Erythroblast (primary cell): ENCODE measurements around the gene RASAL1.

ENCODE experiments used
- DNase-seq, 2 experiments: peaks; one replicate each; lab custom pipeline; 2025; lab: John Stamatoyannopoulos, UW
- GATA1 ChIP-seq: IDR thresholded peaks from 2 replicates; pipeline ENCODE4 v1.6.1; 2011; ENCODE audit warnings: low read depth, mild to moderate bottlenecking, control low read depth, low read length, moderate library complexity
- POLR2A ChIP-seq: IDR thresholded peaks from 2 replicates; pipeline ENCODE4 v1.6.1; 2011; ENCODE audit warnings: mild to moderate bottlenecking, low read length

RASAL1 gene

DNA sequence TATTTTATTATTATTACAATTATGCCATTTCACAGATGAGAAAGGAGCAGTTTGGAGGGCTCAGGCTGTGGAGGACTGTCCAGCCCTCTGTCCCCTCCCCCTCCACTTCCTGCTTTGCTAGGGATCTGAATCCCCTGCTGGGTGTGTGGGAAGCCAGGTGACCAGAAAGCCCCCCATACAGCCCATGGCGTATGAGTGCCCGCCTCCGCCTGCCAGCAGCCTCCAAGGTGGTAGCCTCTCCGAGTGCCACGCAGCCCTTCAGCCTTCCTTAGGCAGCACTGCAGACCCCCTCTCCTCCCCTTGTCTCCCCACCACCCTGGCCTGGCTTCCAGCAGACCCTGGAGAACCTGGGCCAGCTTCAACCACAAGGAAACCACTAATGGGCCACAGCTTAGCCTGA lies 66.4 kb downstream of the RASAL1 start:
- no peak for DNase-seq
- TF ChIP-seq GATA1 (no peak), POLR2A (no peak)

DNA sequence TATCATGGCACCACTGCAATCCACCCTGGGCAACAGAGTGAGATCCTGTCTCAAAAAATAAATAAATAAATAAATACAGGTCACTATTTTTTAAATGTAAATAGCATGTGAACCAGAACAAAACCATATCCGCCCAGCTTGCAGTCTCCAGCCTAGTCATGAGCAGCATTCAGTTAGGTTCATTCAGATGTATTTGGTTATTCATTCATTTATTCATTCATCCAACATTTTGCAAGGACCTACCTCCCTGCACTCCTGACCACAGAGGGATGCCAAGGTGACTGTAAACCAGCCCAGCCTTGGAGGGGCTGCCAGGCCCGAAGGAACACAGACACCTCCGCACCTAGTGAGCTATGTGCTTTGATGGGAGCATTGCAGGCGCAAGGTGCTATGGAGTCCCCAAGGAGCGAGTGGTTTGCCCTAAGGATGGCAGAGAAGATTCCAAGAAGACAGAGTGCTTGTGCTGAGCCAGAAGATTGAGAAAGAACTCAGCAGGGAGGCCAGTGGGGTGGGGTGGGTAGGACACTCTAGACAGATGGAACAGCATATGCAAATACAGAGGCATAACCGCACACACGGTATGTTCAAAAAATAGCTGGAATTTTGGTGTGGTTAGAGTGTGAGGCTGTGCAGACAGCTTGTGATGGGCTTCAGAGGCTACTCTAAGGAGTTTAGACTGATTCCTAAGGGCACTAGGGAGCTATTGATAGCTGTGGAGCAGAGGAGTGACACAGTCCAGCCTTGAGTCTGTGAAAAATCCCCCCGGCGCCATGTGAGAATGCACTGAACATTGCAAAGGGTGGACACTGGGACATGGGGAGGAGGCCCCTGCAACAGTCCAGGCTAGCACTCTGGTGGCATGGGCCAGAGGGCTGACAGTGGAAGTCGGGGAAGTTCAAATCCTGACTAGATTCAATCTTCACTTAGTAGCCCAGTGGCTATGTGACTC lies 67.3 kb downstream of the RASAL1 start:
- DNase-seq: no peak
- TF ChIP-seq POLR2A: no peak
- TF ChIP-seq GATA1: no peak

DNA sequence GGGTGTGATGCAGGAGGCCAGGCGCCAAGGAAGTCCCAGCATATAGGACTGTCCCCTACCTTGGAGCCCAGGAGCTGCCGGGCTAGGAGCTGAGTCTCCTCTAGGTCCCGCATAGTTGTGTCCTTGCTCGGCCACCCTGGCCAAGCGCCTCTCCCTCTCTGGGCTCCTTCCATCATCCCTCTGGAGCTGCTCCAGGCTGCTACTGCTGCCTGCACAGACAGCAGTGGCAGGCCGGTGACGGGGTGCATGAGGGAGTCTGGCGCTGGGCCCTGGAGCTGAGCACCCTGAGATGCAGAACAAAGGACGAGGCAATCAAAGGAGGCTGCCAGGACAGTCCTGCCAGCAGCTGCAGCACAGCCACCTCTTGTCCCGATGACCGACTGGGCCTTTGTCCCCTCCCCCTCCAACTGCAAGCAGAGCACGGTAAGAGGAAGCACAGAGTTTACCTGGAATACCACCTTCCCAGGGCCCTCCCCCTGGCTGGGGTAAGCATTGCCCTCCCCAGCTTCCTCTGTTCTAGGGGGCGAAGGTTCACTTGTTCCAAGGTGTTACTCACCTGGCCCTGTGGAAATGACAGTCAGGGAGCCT lies 68.7 kb downstream of the RASAL1 start:
- TF ChIP-seq POLR2A (no peak), GATA1 (no peak)

DNA sequence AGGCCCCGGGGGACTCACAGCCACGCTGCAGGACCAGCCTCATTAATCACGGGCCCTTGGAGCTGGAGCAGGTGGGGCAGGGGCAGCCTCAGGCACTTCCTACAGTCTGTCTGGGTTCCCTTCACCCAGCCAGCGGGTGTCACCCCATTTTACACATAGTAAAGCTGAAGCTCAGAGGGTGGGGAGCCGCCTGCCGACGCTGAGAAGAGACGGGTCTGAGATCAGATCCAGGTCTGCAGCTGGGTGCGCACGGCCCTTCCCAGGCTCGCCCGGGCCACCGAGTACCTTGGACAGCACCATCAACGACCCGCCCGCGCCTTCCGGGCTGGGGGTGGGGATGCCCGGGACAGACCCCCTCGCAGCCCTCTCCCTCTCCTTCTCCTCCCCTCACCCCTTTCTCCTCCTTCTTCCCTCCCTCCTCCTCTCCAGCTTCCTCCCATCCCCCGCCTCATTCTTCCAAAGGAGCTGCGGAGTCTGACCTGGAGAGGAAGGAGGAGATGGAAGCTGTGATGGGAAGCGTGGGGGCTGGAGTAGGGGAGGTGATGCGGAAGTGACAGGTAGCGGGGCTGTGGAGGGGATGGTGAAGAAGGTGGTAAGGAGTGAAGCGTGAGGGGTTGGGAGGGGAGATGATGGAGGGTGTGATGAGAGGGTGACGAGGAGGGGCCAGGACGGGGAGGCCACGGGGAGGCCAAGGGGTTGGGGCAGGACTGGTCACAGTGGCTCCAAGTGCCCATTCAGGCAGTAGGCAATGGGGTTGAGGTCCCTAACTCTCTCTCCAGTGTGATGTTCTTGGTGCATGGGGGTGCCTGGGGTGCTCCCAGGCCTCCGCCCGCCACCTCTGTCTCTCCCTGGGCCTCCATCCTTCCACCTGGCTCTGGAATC lies 70.2 kb downstream of the RASAL1 start:
- TF ChIP-seq POLR2A (no peak), GATA1 (no peak)
- DNase-seq: no peak

More for the DNA sequence above, 68.7 kb downstream of the RASAL1 start:
- DNase-seq: no peak

DNA sequence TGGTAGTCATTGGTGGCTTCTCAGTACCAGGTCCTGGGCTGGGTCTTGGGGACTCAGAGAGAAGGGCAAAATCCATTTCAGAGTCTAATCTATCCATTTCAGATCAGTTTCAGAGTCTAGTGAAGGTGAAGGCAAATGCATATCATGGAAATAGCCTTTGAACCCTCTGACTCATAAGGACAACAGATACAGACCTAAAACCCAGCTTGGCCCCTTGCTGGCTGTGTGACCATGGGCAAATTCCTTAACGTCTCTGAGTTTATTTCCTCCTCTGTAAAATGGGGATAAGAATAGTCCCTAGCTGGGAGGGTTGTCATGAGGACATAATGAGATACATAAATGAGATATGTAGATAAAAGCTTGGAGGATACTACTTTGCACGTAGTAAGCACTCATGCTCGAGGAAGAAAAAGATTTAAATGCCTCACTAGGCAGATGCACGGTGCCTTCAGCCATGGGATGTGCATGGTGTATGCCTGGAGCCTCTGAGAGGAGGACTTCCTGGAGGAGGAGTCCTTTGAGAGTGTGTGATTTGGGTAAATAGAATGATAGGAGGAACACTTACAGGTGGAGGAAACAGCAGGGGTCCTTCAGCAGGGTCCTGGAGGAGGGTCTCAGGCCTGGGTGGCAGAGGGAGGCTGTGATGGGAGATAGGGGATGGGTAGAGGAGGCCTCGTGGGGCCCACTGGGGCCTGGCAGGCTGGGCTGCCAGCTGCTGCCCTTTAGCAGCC lies 71.0 kb downstream of the RASAL1 start:
- TF ChIP-seq GATA1 (no peak), POLR2A (no peak)
- no peak for DNase-seq

DNA sequence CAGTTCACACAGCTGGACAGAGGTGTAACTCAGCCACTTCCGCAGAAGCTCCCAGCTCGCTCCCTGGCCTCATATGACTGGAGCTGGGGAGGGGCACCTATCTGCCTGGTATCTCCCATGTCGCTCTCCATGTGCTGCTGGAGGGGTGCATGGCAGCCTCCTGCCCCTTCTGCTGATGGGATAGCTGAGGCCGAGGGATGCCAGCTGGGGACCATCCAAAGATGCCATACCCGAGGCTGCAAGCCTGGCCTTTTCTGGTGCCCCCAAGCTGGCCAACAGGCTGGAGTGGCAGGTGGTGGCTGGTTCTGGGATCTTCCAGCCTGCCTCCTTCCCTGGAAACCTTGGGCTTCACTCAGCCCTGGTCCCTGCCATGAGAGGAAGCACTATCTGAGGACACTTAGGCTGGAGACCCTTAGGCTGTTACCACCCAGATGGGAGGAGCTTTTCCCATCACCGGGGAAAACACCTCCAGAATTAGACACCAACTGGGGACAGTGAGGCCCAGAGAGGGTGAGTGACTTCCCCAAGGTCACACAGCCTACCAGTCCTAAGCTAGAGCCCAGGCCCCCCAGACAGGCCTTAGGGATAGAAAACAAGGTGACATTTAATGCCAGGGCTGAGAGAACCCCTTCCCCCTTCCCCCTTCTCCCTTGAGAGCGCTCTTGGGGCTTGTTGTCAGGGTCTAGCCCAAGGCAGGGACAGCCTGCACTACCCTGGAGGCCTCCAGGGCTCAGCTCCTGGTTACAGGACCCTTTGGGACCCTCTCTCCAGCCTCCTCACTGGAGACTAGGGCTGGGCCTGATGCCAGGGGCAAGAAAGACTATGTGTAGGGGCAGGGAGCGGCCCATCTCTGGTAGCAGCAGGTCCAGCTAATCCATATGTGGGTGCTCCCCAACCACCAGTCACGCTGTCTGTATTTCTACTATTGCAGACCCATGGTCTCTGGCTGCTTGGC lies 71.9 kb downstream of the RASAL1 start:
- DNase-seq: no peak
- TF ChIP-seq GATA1 (no peak), POLR2A (no peak)

DNA sequence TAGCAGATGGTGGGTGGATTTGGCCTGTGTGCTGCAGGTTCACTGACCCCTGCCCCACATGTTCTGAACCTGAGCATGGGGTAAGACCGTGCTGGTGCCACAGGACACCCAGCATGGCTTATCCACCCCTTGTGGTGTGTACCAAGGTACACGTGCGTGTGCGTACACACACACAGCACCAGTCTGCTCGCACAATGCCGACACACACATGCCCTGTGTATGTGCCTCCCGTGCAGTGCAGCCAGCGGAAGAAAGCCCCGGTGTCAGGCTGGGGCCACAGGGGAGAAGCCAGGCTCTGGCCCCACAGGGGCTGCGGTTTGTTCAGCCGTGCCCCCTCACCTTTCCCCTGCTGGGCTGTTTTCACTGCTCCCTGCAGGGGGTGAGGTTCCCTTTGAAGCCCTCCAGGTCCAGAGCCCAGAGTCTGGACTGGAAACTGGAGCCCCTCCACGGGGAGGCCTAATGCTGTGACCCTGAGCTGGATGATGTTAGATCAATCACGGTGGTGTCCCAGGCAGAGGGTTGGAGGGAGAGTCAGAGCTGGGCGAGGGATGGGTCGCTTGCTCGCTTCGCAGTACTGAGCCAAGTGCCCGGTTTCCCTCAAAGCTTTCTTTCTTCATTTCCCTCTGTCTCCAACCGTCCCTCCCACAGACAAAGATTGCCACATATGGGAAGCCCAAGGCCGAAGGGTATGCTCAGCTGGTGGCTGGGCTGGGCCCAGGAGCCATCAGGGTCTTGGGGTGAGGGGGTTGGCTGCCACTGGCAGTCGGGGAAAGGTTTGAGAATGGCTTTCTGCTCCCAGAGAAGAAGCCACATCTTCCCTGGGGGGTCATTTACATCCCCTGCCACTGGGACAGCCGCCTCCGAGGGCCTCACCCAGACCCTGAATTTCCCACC lies 72.8 kb downstream of the RASAL1 start:
- TF ChIP-seq GATA1: no peak
- TF ChIP-seq POLR2A: no peak

DNA sequence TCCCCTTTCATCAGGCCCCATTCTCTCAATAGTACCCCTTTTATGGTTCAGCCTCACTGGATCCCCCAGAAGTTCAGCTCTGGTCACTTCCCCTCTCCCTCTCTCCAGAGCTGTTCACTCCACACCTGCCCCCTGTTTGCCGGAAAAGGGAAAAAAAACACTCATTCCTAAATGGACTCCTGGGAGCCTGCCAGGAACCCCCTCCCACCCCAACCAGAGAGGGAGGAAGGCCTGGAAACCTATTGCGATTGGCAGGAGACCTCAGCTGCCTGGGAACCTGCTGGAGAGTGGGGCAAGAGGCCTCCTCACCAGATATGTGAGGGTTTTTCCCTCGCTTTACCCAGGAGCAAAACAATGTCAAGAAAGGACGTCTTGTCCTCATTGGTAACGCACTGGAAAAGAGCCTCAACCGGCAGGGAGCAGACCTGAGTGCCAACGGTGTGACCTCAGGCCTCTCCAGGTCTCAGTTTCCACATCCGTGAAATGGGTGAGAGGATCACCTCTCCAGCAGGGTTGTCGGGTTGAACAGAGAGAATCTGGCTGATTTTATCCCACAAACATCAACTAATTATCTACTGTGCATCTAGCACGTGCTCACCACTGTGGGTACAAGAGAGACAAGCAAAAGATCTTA lies 74.4 kb downstream of the RASAL1 start:
- no peak for TF ChIP-seq POLR2A
- TF ChIP-seq GATA1: no peak
- no peak for DNase-seq

More for the DNA sequence above, 72.8 kb downstream of the RASAL1 start:
- DNase-seq: no peak

DNA sequence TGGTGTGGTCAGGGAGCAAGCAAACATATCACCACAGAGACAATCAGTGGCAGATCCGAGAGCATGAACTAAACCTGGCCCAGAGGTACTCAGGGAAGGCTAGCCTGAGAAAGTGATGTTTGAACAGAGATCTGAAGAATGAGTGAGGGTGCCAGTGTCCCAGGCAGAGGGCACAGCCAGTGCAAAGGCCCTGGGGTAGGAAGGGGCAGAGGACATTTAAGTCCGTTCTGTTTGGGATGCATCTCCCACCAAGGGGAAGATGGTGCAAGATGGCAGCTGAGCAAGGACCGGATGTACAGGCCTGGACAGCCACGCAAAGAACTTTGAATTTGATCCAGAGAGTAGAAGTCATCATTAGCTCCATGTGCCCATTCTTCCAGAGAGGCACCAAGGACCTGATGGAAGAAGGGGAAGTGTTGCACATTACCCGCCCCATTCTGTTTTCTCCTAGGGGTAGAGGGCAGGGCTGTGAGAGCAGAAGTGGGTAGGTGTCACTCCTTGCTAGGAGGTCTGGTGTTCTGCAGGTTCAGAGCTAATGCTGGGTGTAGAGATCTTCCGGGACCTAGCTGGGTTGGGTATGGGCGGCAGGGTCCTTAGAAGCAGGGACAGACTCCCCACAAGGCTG lies 75.1 kb downstream of the RASAL1 start:
- TF ChIP-seq GATA1 (no peak), POLR2A (no peak)
- DNase-seq: no peak

DNA sequence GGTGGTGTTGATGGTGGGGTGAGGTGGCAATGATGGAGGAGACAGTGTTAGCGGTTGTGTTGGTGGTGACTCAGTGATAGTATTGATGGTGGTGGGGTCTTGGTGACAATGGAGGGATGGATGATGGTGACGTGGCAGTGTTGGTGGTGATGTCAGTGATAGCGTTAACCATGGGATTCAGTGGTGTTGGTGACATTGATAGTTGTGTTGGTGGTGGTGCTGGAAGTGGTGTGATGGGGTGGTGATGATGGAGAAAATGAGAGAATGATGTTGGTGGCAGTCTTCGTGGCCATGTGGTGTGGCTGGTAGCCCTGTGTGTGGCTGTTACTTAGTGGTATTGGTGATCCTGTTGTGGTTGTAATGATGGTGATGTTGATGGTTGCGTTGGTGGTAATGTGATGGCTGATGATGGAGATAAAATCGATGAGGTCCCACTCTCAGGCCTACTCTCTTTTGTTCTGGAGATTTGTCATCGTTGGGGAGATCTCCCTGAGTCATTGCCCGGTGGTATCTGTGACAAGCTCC lies 76.4 kb downstream of the RASAL1 start:
- no peak for DNase-seq

More for the DNA sequence above, 76.4 kb downstream of the RASAL1 start:
- TF ChIP-seq GATA1 (no peak), POLR2A (no peak)
